NCI-H460 (cell line): Measurements from ENCODE around the gene COA8. TPM values are rescaled to one million over a fixed set of nuclear protein-coding genes. Genes with fewer than 3 reads are reported as not detected.

Source experiments
- small RNA-seq, 2 experiments: library from RNA; depleted of rRNA; stranded (forward); fragments of <200 nt; gene quantifications; one replicate each; pipeline ENCODE3, GENCODE V24; 2014
- total RNA-seq: library from RNA; depleted of rRNA; stranded (reverse); fragments of >200 nt; shearing (Covaris generic); gene quantifications from 2 replicates; pipeline ENCODE4 v1.2.3, GENCODE V29; 2014; rRNA removed

The COA8 gene
- total RNA-seq, 1 experiment from 2014 or later = 51.4 TPM

Small RNA genes lying within 50 kb of the gene (small RNA-seq; reads per million reads assigned to genes)
- 0.04 to 0.53 reads per million in 2 experiments for gene RNU4-68P
- gene RNU7-160P = 0 reads per million in 2 experiments

Other genes starting within 250 kb of the COA8 start
- gene EIF5, start 228.7 kb upstream of the COA8 start, total RNA-seq = 157 and 204 TPM in 2 replicates
- gene MARK3, start 177.5 kb upstream of the COA8 start, total RNA-seq = 76.3 and 80.3 TPM in 2 replicates
- gene CKB, start 40.1 kb upstream of the COA8 start, total RNA-seq = 186 and 217 TPM in 2 replicates
- gene TRMT61A, start 33.8 kb upstream of the COA8 start, total RNA-seq = 11.6 and 13.5 TPM in 2 replicates
- 26.9 and 32.5 TPM in 2 replicates for gene BAG5, start 303 bp upstream of the COA8 start, total RNA-seq
- gene KLC1, start 66.3 kb downstream of the COA8 start, total RNA-seq = 116 and 137 TPM in 2 replicates
- 26.6 and 28.6 TPM in 2 replicates for gene XRCC3, start 152.5 kb downstream of the COA8 start, total RNA-seq
- gene ZFYVE21, start 152.8 kb downstream of the COA8 start, total RNA-seq = 17.2 and 25.1 TPM in 2 replicates